Activated gamma-delta T cell treated with Interleukin-2 at 50 U/mL for 16 hours (primary cell): Measurements from ENCODE around the gene ETV5.
A peak's percentile ranks its signal among the peaks of the same experiment; 100 is the strongest.

Experiments used
- DNase-seq: peaks from one replicate; pipeline ENCODE4 v3.0.0-alpha.2; 2020

Gene ETV5

GRCh38 chr3:186108941-186109865 lies at the start of gene ETV5:
TSS of gene ETV5 (minus strand) at chr3:186109089. CDS start at chr3:186105868, 3,221 bp downstream.
- DNase-seq = peak; percentile 86

- DNase-seq = no peak
Observed at GRCh38 chr3:186154641-186155040, 45.8 kb upstream of the ETV5 start.

DNA sequence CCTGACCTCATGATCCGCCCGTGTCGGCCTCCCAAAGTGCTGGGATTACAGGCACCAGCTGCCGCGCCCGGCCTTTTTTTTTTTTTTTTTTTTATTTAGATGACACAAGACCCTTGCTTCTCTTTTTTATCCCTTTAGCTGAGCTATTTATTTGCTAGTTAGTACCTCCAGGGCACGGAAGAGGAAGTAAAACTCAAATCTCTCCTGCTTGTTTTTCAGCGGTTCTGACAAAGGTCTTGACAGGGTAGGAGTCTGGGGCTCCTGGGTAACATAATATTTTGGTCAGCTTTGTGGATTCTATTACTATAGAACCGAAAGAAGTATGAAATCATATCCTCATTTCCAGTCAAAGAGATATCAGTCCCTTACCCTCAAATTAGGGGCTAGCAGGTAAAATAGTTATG lies 44.0 kb upstream of the ETV5 start:
- no peak for DNase-seq

- no peak for DNase-seq
Observed at GRCh38 chr3:186152361-186152798, 43.5 kb upstream of the ETV5 start.

DNA sequence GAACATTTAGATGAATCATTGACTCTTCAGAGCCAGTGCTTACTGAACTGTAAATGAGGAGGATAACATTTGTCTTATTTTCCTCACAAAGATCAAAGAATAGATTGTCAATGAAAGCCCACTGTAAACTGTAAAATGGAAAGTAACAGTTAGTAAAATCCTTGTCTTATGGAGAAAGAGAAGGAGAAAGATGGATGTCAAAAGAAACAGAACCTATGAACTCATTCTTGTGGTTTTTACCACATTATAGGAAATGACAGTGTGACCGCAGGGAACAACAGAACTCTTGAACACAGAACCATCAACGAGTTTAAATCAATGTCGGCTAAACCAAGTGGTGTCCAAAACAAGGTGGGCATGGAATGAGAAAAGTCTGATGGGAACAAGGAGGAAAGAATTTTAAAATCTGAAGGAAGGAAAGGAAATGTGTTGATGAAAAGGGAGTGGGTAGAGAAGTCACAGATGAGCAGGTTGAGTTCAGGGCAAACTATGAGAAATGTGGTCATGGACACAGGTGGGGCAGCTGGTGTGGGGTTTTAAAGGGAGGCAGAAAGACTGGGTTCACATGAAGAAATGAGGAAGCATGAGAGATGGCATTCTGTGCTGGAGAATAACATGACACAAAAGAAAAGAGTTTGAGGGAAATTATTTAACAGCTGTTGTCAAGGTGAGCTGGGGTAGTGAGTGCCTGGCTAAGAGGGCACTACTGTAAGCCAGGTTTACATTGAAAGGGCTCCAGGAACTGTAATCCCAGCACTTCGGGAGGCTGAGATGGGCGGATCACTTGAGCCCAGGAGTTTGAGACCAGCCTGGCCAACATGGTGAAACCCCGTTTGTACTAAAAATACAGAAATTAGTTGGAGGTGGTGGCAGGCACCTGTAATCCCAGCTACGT lies 42.4 kb upstream of the ETV5 start:
- DNase-seq = no peak

GRCh38 chr3:186150041-186150830 lies 41.3 kb upstream of the ETV5 start:
- DNase-seq = no peak

DNA sequence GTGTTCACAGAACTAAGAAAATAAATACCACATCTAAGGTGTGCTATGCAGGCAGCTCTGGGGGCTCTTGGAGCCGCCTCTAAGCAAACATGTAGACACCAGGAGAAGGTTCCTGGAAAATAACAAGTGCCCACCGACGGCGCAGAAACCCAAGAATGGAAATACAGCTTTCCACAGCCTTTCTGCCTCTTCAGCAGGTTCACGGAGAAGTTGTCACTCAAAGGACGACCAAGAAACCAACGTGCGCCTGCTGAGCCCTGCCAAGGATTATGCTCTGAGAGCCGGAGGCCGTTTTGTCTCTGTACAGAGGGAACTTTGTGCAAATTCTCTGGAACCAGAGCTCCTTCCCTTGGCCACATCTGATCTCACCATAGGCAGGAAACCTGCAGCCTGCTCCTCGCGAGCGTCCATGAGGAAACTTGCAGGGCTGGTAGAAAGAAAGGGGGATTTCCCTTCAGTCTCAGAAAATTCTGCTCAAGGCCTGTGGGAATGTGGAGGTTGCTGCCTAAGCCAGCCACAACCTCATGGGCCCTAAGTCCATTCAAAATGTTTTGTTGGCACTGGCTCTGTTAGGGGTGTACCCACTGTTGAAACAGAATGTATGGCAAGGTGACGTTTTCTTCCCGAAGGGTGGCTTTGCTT lies 40.6 kb upstream of the ETV5 start:
- no peak for DNase-seq

DNA sequence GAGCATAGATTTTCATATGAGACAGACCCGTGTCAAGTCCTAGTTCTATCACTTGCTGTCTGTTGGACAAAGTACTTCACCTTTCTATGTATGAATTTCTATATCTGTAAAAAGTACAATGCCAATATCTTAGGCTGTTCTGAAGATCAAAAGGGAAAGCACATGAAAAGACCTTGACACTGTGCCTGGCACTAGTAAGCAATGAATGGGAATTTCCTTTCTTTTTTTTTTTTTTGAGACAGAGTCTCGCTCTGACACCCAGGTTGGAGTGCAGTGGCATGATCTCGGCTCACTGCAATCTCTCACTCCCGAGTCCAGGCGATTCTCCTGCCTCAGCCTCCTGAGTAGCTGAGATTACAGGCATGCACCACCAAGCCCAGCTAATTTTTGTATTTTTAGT lies 35.4 kb upstream of the ETV5 start:
- DNase-seq = no peak

DNA sequence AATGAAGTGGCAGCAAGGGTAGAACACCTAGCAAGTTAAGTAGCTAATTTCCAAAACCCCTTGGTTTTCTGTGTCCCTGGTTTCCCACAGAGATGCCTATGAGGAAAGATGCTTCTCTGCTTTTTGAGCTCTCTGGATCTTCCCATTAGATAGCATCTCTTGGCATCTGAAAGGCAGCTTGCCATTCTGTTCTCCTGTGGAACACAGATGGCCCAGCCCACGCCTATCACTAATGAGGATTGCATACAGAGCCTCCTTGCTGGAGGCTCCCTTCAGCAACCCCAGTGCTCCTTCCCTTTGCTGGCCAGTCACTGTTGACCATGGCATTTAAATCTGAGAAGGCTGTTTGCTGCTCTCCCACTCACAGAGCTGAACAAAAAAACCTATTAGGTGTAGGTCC lies 34.4 kb upstream of the ETV5 start:
- no peak for DNase-seq

DNA sequence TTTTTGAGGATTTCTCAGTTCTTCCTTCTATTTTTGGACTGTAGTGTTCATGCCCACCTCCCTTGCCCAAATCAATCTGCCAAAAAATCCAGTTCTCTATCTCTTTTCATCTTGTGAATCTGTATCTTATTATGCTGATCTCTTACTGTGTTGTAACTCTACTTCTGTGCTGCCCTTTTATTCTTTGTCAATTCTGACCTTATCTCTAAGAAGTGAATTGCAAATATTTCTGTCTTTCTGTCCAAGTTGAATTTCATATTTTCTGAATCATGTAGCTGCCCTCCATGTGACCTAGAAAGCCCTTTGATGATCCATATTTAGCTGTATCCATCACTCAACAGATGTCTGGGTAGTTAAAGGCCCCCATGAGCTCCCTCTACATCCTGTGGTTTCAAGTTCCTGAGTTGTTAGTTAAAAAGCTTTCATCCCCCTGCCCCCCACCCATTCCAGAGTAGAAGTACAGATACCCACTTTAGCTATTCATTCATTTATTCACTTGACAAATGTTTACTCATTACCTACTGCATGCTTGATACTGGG lies 33.6 kb upstream of the ETV5 start:
- DNase-seq = no peak

DNA sequence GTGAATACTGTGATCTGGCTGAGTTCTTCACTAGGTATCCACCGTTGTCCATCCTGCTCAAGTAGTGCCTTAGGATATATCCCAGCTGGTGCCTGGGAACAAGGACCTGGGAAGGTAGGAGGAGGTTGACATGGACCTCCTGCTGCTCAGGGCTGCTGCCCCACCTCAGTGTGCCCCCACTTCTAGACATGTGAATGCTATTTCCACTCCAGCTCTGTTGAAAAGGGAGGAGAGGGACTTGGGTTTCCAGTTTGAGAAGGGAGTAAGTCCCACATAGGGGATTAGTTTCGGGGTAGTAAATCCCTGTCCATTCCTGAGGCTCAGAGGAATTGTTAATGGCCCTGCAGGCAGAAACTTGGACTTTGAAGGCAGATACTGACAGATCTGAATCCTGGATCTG lies 32.9 kb upstream of the ETV5 start:
- no peak for DNase-seq

- no peak for DNase-seq
Observed at GRCh38 chr3:186138272-186138981, 29.5 kb upstream of the ETV5 start.

DNA sequence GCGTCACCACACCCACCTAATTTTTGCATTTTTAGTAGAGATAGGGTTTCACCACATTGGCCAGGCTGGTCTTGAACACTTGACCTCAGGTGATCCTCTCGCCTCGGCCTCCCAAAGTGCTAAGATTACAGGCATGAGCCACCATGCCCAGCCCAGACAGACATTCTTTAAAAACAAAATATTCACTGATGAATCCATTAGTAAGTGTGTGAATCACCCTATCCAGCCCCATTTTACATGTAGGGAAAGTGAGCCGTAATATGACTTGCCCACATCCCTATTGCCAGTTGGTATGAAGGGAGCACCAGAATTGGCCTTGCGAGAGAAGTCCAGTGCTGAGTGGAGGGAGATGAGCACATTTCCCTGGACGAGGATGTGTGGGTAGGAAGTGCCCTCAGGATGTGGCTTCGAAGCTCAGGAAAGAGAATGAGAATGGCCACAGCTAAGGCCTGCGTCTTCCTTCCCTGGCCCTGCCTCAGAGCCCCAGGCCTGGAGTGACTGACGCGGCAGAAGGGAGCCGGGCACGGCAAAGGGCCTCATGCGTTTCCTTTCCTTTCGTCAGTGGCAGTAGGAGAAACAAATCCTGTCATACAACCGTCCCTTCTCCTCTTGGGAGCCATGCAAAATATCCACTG lies 28.3 kb upstream of the ETV5 start:
- no peak for DNase-seq

DNA sequence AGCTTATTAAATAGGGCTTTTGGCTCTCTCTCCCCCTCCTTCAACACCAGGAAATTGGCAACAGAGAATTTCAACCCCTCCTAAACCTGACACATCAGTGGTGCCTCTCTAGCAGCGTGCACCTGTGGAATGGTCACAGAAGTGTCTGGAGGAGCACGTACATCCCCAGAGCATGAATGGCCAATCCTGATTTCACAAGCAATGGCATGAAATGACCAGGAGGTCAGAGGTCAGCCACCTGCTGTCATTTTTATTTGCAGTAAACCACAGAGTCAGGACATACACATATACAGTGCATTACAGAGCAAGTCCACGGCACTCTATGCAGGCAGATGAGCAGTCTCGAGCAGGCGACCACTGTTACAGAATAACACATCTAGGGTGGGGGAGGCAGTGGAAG lies 25.1 kb upstream of the ETV5 start:
- DNase-seq = no peak

GRCh38 chr3:186132487-186132886 lies 23.6 kb upstream of the ETV5 start:
- no peak for DNase-seq

DNA sequence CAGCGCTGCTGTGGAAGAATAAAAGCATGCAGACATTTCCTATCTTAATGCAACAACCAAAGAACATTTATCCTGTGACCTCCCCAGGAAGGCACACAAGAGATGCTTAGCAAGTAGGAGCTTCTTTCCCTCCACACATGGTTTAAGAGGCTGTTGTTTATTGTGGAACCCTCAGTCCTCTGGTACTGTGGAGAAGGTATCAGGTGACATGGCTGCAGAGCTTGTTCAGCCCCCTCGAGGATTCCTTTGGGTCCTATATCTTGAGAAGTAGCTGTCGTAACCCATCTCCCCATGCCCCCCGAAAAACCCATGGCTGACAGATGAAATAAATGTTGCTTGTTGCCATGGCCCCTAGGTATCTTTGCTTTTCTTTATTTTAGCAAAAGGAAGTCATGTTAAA lies 20.3 kb upstream of the ETV5 start:
- DNase-seq = no peak

- DNase-seq = no peak
Observed at GRCh38 chr3:186128158-186128557, 19.3 kb upstream of the ETV5 start.

DNA sequence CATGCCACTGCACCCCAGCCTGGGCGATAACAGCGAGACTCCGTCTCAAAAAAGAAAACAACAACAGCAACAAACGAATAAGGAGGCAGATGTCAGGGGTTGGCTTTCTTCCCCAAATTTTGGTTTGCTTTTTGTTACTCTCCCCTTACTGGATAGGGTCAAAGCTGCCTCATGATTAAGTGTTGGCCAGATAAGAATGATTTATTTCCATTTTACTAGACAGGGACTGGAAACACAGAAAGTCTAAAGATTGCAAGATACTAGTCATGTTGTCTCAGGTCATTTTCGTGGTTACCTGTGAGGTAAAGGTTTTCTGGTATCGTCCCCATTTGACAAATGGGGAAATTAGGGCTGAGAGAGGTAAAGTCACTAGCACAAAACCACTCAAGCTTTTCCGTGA lies 18.6 kb upstream of the ETV5 start:
- no peak for DNase-seq

DNA sequence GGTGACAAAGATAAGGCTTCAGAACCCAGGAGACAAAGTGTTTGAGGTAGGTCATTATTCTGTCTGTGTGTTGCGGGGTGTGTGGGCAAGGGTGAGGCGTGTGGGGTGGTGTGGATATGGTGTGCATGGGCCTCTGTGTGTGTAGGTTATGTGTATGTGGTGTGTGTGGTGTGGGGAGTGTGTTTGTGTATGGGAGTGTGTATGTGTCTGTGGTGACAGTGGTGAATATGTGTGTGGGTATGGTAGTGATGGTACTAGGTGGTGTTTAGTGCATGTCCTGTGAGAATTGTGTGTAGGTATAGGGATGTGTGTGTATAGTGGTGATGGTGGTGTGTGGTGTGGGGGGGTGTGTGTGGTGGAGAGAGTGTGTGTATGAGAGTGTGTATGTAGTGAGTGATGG lies 16.2 kb upstream of the ETV5 start:
- DNase-seq = no peak

GRCh38 chr3:186124592-186124991 lies 15.7 kb upstream of the ETV5 start:
- no peak for DNase-seq

GRCh38 chr3:186123012-186123411 lies 14.1 kb upstream of the ETV5 start:
- DNase-seq = no peak
